HG03175 (cell line): ENCODE results near the gene SHB.

Experiments
- ATAC-seq: cut with Tn5 transposase; IDR thresholded peaks from one replicate; pipeline ENCODE4 v1.9.1; 2021; ENCODE audit warnings: mild to moderate bottlenecking, moderate library complexity; ENCODE audit not compliant: unreplicated experiment

SHB gene

GRCh38 chr9:38088006-38088925 is 19.2 kb upstream of the SHB start:
- ATAC-seq = peak; percentile 46

DNA sequence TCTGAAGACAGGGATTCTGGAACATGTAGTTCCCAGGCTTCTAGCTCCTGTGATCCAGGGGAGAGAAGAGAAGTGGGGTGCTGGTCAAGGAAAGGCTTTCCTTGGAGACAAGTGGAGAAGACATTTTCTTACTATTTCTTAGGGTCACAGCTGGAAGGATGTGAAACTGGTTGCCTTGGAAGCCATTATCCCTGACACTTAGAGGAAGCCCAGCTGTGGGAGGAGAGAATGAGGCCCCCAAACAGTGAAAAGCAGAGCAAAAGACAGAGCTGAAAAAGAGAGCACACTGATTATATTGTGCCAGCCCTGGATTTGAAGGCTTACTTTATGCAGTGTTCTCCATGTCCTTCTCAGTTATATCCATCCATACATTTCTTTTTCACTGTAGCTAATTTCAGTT is 17.5 kb upstream of the SHB start:
- no peak for ATAC-seq

- no peak for ATAC-seq
These were observed 16.3 kb upstream of the SHB start for GRCh38 chr9:38085308-38085707.

GRCh38 chr9:38084556-38084880 is 15.5 kb upstream of the SHB start:
- no peak for ATAC-seq

- ATAC-seq = no peak
These were observed 15.0 kb upstream of the SHB start for GRCh38 chr9:38083858-38084555.

DNA sequence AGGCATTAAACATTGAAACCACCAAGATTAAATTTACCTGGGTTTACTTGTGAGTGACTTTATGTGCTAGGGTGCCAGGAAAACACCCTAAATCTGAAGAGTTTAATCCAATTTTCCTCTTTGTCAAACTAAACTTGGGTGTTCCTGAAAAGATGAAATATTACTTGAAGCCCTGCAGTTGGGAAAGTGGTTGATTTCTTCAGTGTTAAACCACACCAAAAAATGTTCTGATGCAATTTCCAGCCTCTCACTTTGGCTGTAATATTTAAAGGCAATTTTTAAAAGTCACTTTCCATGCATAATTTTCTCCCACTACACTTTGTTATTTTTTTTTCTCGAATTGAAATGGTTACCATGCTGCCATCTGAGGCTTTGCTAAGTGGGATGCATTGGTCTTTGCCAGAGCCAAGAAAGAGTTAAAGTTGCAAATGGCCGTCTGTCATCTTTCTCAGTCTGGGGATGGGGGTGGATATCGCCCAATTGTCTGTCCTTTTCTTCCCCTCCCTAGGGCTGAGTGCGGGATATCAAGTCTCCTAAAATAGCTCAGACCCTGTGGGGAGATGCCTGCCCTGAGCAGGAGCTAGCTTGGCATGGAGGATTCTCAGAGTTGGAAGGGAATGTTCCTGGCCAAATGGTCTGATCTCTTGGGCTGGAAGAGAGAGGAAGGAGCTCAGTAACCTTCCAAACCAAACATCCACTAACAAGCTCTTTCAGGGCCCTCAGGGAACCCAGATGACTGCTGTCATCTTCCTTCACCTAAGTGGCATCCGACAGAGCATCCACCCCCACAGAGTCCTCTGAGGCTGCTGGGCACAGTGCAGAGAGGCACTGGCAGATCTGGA is 13.6 kb upstream of the SHB start:
- ATAC-seq = no peak

- no peak for ATAC-seq
These were observed 12.5 kb upstream of the SHB start for GRCh38 chr9:38081356-38082108.

DNA sequence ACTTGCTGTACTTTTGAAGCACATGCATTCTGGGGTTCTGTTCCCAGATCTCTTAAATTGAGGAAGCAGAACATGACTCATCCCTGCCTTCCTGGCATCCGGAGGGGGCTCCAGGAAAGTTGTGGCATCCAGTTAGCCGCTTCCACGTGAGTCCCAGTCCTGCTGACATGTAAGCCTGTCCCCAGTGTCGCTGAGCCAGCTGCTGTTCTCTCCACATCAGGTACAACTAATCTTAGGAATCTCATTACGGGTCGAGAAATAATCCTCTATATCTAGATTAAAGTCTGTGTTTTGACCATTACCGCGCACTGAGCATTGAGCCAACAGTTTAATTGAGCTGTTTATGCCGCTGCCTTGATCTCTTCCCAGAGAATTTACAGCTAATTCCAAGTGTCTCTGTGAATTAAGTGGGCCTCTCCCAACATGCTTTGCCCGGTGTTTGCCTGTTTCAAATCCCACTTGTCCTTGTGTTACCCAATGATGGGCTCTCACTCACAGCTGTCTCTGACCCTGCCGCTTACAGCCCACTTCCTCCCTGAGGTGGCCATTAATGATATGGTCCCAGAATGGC is 10.5 kb upstream of the SHB start:
- no peak for ATAC-seq

- ATAC-seq = no peak
These were observed 6.2 kb upstream of the SHB start for GRCh38 chr9:38075272-38075671.

DNA sequence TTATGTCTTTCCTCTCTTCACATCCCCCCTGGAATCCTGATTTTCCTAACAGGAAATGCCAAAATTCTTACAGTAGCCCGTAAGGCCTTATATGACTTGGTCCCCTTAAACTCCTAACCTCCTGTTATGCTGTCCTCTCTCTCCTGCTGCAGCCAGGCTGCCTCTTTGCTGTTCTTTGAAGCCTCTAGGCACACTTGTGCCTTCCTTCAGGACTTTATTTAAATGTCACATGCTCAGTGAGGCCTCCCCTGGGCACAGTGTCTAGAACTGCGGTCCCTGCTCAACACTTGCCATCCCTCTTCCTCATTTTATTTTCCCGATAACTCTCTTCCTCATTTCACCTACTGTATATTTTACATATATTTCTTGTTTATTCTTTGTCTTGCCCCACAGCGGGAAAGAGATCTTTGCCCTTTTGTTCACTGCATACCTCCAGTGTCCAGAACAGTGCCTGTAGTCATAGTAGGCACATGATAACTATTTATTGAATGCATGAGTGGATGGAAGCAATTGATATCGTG is 5.5 kb upstream of the SHB start:
- no peak for ATAC-seq

DNA sequence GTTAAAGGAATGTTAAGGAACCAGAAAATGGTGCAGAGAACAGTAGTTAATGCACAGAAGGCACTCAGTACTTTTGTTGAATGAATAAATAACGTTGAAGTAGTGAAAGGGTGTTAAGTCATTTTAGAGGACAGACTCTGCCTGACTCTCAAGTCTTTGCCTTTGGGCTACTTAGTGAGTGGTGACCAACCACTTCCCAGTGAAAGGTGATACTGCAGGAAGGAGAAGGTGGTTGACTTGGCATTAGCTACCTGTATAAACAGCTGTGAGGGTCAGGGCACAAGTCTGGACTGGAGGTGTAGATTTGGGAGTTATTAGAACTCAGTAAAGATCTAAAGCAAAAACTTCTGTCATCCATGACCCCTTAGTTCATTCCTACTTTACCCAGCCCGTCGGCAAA is 4.9 kb upstream of the SHB start:
- no peak for ATAC-seq

DNA sequence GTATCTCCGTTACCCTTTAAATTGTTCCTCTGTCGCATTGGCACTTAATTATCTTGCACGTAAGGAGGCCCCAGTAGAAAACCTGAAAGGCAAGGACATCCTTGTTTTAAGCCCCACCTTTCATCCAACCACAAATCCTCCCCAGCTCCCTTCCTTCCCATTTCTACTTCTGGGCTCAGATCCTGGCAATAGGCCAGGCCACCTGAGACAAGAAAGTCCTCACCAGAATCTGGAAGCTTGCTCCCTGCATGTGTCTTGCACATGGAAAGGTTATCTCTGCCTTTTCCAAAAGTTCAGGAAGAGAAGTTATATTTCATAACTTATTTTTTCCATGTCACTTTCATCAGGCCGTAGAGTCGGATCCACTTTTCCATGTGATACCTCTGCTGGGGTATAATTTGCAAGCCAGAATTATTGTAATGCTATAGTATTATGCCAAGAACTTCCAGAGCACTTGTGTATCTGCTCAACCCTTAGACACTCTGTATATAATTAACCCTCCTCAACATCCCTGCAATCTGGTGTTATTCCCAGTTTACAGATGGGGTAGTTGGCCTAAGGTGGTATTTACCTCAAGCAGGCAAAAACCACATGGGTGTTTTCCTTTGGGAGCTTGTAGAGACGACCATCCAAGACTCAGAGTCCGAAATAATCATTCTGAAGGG is 2.6 kb upstream of the SHB start:
- ATAC-seq = no peak

DNA sequence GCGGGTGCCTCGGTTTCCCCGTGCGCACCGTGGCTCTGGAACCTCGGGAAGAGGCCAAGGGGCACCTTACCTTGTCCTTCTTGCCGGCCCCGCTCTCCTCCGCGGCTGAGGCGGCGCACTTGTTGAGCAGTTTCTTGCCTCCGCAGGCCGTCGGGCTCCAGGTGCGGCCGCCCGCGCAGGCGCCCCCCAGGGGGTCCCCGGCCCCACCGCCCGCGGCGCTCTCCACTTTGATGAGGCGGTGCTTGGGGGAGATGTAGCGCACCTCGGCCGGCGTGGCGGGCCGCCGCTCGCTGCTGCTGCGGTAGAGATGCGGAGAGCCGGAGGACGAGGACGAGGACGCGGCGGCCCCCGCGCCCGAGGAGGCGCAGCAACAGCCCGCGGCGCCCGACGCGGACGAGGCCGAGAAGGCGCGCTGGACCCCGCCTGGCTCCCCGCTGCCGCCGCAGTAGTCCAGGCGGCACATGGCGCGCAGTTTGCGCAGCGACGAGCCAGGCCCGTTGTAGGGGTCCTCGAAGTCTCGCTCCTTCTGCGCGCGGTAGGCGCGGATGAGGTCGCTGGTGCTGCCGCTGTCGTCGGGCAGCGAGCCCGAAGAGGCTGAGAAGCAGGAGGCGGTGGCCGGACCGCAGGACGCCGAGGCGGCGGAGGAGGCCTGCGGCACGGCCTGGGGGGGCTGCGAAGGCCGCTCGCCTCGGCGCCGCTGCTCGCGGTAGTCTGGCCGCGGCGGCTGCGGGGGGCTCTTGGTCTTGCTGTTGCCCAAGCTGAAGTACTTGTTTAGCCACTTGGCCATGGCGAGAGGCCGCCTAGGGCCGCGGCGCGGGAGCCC is 957 bp downstream of the SHB start:
- ATAC-seq = no peak

GRCh38 chr9:38066914-38067858 is 1.8 kb downstream of the SHB start:
- ATAC-seq = no peak

GRCh38 chr9:38066197-38066913 is 2.7 kb downstream of the SHB start:
- no peak for ATAC-seq

DNA sequence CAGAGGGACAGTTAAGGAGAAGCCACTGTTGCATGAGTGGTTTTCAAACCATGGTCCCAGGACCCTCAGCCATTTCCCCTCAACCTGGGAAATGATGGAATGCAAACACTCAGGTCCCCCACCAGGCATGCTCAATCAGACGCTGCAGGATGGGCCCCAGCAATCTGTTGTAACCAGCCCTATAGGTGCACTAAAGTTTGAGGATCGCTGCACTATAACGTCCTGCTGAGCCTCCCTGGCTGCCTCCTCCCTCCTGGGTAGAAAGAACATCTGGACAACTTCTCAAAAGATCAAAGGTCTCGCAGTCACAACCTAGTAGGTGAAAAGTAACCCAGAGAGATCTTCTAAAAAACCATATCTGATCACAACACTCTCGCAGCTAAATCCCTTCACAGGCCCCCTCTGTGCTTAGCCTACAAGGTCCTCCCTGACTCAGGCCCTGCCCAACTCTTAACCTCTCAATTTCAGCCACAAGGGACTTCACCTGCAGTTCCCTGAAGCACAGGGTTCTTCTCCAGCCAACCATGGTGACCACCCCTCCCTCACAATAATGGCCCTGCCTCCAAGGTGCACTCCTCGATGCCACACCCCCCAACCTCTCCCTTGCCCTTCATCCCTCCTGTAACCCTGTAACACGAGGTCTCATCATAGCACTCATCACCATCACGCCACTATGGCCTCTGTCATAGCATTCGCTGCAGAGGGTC is 3.5 kb downstream of the SHB start:
- peak; percentile 34 for ATAC-seq
